Muscle of arm (tissue), 12 donors: Measurements from ENCODE around the gene DNAJA3. TPM values are rescaled to one million over a fixed set of nuclear protein-coding genes. Genes with fewer than 3 reads are reported as not detected.

ENCODE experiments used
- DNase-seq: peaks from one replicate; pipeline ENCODE4 v3.0.0-alpha.2; 2013
- polyA plus RNA-seq, 12 donors: library from polyadenylated mRNA; unstranded; fragments of 120-200 nt; gene quantifications; one replicate each; pipeline ENCODE4 v1.2.1, GENCODE V29; 2013; ENCODE audit not compliant: insufficient read length in 12 of 12

The DNAJA3 gene
- polyA plus RNA-seq, 12 donors, result 24.7 to 31.6 (median 29.0) TPM; not detected in 1

DNA sequence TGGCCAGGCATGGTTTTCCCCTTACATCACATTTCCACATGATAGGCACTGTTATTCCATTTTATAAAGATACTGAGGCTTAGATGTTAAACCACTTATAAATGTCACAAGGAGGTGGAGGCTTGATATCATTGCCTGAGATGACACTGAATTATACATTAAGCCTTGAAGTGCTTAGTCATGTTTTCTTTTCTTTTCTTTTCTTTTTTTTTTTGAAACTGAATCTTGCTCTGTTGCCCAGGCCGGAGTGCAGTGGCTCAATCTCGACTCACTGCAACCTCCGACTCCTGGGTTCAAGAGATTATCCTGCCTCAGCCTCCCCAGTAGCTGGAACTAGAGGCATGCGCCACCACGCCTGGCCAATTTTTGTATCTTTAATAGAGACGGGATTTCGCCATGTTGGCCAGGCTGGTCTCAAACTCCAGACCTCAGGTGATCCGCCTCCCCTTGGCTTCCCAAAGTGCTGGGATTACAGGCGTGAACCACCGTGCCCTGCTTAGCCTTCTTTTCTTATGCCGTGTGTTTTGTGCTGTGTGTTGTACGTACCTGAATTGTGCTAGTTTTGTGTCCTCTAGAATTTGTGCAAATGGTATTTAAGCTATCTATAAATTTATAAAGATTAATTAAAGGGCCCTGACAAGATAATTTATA, 1.2 kb downstream of the DNAJA3 start:
- DNase-seq, result no peak

DNA sequence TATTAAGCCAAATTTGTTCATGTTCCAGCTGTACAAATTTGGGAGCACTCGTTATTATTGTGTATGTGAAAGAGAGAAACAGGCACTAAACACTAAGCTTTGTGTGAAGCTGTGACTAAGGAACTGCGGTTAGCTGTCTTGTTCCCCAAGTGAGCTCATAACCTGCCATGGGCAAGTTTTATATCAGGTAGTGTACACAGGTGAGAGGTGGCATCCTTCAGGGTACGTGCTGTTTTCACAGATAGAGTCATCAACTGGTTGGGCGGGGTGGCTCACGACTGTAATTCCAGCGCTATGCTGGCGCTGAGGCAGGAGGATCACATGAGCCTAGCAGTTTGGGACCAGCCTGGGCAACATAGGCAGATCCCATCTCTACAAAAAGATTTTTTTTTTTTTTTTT, 2.8 kb downstream of the DNAJA3 start:
- no peak for DNase-seq

DNA sequence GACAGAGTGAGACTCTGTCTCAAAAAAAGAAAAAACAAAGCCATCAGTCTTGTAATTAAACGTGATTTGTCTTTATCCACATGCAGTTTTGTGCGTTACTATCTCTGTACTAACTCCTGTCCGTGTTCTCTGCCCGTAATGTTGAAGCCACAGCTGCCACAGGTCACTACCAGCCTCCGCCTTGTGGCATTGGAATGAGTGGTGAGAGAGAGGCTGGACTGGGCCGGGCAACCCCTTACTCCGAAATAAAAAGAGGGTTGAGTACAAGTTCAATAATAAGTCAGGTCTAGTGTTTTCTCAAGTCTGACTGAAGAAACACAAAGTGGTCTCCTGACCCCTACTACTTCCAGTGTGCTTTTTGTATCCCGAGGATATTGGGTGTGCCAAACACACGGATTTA, 5.4 kb downstream of the DNAJA3 start:
- no peak for DNase-seq

DNA sequence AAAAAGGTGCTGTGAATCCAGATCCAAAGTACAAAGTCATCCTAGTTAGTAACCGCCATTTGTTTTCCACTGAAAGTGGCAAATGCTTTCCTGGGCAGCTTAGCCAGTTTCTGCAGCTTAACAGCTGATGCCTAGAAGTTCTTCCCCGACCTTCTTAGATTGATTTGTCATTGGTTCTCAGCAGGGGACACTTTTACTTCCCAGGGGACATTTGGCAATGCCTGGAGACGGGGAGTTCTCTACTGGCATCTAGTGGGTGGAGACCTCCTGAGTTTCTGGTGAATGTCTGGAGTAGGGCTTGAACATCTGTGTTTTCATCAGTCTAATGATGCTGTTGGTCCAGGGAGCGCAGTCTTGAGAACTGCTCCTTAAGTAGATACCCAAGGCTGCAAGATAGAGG, 7.6 kb downstream of the DNAJA3 start:
- no peak for DNase-seq

DNA sequence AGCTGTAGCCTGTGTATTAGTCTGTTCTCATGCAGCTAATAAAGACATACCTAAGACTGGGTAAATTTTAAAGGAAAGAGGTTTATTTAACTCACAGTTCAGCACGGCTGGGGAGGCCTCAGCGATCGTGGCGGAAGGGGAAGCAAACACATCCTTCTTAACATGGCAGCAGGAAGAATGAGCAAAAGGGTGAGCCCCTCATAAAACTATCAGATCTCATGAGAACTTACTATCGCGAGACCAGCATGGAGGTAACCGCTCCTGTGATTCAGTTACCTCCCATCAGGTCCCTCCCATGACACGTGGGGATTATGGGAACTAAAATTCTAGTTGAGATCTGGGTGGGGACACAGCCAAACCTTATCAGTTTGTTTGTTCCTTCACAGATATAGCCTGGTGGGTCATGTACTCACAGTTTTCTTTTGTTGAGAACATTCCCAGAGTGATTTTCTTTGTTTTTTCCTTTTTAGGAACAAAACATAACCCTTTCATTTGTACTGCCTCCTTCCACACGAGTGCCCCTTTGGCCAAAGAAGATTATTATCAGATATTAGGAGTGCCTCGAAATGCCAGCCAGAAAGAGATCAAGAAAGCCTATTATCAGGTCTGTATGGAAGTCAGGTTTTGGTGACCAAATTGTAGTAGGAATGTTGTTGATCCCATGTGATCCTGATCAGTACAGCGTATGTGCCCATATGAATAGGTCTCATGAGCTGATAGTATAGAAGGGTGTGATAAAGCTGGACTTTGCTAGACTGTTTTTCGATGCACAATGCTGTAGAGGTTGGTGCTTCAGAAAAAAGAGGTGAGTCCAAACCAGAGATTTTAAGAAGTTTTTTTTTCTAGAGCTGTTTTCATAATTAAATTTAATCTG, 8.5 kb downstream of the DNAJA3 start:
- DNase-seq, result no peak

DNA sequence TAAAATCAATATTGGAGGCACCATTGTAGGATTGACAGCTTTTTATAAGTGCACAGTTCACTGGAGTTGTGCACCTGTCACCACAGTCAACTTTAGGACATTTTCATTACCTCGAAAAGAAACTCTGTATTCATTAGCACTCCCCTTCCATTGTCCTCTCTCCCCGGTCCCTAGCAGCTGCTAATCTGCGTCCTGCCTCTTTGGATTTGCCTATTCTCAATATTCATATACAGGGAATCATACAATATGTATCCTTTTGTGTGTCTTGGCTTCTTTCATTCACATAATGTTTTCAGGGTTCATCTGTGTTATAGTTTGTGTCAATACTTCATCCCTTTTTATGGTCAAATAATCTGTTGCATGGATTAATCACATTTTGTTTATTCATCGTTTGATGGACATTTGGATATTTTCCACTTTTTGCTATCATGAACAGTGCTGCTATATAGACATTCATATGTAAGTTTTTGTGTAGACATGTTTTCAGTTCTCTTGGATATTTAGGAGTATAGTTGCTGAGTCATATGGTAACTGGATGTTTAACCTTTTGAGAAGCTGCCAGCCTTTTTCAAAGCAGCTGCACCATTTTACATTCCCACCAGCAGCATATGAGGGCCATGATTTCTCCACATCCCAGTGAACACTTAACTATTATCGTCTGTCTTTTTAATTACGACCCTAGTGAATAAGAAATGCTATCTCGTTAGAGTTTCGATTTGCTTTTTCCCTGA, 9.8 kb downstream of the DNAJA3 start:
- no peak for DNase-seq

DNA sequence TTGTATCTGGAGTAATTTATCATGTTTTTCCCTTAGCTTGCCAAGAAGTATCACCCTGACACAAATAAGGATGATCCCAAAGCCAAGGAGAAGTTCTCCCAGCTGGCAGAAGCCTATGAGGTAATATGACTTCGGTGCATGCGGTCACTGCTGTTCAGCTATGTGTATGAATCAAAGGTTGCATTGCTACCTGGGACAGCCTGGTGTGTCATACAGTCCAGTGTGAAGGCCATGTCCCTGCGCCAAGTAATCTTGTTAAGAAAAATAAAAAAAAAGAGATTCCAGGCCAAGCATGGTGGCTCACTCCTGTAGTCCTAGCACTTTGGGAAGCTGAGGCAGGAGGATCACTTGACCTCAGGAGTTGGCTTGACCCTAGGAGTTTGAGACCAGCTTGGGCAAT, 11.7 kb downstream of the DNAJA3 start:
- DNase-seq, result no peak

DNA sequence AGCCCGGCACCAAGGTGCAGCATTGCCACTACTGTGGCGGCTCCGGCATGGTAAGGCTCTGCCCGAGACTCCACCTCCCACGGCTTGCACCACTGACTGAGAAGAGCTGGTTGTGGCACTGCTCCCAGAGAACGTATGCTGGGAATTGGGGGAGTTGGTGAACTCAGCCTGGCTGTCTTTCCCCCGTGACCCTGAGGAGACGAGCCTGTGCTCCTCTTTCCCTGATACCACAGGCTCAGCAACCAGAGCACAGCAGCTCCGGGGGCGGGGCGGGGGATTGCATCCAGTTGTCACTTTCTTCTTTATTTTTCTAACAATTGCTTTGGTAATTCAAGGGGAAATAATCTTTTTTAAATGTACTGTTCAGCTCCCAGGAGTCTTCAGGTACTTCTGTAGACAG, 16.7 kb downstream of the DNAJA3 start:
- DNase-seq, result no peak

DNA sequence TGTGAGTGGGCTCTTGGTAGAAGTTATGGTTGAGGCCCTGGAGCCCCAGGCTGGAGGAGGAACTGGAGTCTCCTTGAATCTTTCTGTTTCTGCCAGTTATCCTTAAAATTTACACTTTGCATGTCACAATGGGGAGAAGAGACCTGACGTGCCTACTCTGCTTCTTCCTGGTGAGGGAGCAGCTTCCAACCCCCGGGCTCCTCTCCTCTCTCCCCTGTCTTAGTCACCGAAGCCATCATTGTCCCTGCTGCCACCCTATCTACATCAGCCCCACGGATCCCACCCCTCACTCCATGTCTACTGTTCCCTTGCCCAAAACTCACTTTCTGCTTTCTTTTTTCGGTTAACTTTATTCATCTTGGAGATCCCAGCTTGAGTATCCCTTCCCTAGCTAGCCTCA, 17.6 kb downstream of the DNAJA3 start:
- no peak for DNase-seq

DNA sequence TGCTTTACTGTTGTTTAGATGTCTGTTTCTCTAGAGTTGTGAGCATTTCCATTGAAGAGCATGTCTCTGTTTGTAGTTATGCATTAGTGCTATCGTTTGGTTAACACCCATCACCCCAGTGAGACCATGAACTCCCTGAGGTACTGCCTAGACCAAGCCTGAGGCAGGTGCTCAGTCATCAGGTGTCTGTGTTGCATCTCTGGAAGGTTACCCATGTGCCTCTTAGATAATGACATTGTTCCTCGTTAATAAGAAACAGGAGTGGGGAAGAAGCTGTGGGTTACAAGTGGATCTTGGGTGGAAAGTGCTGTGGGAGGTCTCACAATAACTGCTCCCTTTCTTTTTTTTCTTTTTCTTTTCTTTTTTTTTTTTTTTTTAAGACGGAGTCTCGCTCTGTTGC, 18.3 kb downstream of the DNAJA3 start:
- no peak for DNase-seq

DNA sequence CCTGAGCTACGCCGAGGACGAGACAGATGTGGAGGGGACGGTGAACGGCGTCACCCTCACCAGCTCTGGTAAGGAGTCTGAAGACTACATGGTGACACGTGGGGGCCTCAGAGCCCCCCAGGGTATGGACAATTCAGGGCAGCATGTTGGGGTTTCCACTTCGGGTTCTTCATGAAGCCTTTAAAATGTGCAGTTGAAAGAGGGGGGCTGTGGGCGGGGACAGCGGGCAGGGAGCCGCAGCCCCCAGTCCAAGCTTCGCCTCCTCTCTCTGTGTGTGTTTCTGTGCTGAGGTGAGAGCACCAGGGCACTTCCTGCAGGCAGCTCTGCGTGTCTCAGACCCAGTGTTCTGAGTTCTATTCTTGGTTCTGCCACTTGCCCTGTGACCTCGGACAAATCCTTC, 24.8 kb downstream of the DNAJA3 start:
- DNase-seq, result no peak

DNA sequence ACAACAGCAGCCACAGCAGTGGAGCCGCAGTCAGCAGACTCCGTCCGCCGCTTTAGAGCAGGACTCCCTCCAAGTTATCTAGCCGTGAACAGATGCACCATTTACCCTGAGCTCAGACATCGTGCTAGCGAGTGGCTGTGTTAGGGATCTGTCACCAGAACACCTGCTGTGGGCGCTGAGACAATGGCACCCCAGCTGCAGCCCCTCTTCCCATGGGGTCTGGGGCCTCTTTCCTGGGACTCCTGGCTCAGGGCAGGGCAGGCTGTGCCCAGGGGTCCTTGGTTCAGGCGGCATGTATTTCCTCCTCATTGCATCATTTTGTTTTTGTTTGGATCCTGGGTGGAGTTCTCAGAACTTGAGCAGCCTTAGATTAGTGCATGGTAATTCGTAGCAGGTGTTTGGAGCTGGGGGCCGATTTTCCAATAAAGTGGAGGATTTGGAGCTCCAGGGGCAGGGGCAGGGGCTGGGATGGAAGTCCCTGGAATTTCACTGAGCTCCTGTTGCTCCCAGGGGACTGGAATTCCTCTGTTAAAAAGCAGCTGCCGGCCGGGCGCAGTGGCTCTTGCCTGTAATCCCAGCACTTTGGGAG, 25.4 kb downstream of the DNAJA3 start:
- DNase-seq, result no peak

DNA sequence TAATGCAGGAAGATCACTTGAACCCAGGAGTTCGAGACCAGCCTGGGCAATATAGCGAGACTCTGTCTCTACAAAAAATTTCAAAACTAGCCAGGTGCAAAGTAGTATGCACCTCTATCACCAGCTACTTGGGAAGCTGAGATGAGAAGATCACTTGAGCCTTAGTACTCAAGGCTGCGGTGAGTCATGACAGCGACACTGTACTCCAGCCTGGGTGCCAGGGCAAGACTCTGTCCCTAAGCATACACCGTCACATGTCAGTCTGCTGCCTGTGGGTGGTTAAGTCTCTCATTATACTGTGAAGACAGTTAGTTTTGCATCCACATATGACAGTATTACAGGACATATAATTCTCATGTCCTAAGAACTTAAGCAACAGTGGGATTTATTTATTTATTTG, 27.0 kb downstream of the DNAJA3 start:
- no peak for DNase-seq

DNA sequence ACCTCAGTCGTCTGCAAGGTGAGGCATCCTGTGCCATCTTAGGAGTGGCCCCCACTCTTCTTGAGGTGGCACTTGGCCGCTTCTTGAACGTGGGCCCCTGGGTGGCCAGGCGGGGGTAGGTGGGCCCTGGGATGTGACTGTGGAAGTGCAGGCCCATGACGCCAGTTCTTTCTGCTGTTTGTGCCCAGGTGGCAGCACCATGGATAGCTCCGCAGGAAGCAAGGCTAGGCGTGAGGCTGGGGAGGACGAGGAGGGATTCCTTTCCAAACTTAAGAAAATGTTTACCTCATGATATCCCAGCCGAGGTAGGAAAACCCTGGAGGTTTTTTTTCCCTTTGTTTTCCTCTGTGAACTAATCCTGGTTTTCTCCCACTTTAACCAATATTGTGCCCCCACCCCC, 29.0 kb downstream of the DNAJA3 start:
- DNase-seq, result no peak

DNA sequence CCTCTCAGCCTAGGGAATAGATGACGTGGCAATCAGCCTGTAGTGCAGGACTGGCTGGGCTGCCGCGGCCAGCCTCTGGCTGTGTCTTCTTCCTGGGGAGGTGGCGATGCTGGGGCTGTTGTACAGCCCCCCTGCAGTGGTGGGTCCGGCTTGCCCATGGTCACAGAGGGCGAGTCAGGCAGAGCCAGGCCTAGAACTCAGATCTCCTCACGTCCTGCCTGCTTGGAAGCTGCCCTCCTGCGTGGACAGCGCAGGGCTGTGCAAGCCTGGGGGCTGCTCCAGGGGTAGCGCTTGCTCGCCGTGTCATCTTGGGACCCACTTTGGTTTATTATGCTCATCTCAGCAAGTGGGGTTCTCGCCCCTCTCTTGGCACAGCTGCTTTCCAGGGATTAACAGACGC, 29.4 kb downstream of the DNAJA3 start:
- no peak for DNase-seq

DNA sequence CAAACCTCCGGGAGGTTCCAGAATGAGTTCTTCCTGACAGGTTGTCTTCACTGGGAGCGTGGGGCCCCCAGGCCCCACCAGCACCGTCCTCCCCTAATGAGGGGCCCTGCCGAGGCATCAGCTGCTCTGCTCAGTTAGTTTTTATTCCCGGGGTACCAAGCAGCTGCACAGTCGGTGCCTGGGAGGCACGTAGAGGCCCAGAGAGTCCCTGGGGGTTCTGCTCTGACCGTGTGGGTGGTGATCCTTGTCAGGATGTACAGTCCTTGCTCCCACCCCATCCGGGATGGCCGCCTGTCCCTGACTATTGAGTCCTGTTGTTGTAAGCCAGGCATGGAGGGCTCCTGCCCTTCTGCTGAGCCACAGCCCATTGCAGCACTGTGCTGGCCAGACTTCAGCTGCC, 30.3 kb downstream of the DNAJA3 start:
- no peak for DNase-seq

DNA sequence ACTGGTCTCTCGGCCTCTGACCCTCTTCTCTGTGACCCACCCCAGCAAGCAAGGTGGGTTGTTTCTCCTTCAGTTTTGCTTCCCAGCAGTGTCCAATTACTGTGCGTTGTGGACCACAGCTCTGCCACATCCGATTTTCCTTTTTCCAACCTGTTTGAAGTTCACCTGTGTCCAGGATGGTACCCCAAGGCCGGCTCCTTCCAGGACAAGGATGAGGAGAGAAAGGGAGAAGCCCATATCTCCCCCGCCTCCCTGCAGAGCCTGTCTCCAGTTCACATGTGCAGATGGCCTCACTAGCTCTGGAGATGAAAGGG, 35.2 kb downstream of the DNAJA3 start:
- DNase-seq, result no peak

DNA sequence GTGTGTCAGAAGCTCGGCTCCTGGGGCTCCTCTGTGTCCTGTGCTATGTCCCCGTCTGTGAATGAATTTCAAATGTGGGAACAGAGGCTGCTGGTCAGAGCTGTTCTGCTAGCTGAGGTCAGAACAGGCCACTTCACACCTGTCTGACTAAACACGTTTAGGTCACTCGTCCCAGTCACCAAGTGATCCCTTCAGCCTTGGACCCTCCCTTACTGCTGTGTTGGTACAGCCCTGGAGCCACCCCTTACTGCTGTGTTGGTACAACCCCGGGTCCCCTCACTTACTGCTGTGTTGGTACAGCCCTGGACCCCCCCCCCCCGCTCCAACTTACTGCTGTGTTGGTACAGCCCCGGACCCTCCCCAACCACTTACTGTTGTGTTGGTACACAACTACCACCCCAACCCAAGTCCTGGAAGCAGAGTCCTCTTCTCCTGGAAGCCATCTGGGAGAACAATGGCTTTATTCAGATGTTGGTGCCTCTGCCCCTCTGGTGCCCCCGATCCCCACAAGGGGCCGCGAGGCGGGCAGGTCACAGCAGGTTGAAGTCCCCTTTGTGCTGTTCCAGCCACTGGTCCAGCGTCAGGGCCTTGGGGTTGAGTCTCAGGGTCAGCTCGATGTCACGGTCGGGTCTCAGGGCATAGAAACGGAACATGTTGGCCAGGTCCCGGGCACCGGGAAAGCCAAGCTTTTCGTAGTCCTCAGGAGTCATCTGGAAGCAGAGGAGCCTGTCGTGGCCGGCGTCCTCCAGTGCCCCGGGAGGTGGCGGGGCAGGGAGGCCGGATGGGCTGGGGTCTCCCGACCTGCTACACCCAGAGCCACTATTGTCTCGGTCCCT, 35.8 kb downstream of the DNAJA3 start:
- no peak for DNase-seq

DNA sequence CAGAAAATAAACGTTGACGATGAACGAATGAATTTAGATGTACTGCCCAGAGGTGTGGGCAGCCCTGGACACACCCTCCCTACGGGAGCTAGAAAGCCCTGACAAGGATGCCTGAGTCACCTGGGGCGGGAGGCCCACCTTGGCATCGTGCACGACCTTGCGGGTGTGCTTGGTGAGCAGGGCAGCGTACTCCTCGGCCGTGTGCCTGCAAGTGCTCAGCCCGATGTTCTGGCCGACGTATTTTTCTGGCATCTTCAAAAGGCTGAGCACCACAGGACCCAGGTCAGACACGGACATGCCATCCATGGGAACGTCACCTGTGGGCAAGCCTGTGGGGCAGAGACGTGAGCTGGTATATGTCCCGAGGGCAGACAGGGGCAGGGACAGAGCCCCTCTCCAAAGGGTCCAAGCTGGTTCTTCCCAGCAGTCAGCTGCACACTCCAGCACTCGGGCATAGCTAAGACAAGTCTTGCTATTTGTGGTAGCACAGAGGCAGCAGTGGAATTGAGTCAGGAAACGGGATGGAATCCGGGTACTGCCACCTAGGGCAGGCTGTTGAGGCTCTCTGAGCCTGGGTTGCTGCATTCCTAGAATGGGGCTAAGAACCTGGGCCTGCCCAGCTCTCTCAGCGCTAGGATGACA, 38.0 kb downstream of the DNAJA3 start:
- no peak for DNase-seq

DNA sequence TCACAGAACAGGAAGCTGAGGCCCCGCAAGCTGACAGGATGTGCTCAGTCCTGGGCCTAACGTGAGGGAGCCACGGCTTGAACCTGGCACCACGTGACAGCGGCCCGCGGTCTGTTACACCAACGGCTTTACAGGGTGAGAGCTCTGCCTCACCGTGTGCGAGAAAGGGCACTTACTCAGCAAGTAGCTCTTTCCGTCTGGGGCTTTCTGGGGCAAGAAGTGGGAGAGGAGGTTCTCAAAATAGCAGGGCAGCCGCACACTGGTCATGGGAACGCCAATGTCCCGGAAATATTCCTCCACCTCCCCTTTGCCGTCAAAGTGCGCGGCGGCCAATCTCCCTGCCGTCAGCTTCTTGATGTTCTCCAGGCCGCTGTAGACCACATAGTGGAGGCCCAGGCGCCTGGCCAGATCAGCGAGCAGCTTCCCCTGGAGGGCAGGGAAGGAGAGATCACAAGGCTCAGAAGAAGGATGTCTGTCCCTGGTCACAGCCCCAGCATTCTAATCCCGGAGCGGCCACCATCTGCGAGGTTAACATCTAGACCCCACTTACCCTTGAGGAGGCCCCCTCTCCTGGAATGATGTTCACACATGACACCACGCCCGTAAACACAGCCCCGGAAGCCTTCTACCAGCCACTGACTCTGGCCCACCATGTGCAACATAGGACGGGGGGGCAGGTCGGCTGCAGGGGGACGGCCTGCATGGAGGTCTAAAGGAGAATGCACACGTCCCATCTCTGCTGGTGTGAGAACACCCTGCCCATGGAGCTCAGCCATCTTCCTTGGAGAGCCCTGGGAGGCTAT, 40.5 kb downstream of the DNAJA3 start:
- DNase-seq, result no peak
